IPS DF 4.7 (cell line): ENCODE data around the gene CACNA1E.

Source experiments
- DNase-seq: peaks from one replicate; pipeline ENCODE4 v3.0.0-alpha.2; 2013; ENCODE audit warnings: low spot score; ENCODE audit errors: extremely low read depth

CACNA1E gene

DNA sequence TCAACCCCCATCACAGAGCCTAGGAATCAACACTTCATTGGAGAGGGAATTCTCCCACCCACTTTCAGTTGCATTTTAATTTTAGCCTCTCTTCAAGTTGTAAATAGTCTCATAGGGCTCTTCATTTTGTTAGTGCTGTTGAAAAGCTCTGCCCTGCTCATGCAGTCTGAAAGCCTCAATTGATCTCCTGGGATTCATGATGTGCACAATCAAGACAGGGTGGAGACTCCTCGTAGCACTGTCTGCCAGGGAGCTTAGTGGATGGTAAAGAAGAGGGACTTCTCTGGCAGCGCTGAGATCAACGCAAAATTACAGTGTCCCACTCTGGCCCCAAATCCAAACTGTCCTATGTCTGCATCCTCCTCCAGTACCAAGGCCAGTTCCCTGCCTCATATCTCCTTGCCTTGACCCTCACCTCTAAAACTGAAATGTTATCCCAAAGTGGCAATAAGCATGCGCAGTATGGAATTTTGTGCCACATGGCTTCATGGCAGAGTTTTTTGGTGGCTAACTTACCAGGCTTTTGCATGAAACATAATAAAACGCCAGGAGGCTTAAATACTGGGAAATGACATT, 282.2 kb downstream of the CACNA1E start:
- no peak for DNase-seq

DNA sequence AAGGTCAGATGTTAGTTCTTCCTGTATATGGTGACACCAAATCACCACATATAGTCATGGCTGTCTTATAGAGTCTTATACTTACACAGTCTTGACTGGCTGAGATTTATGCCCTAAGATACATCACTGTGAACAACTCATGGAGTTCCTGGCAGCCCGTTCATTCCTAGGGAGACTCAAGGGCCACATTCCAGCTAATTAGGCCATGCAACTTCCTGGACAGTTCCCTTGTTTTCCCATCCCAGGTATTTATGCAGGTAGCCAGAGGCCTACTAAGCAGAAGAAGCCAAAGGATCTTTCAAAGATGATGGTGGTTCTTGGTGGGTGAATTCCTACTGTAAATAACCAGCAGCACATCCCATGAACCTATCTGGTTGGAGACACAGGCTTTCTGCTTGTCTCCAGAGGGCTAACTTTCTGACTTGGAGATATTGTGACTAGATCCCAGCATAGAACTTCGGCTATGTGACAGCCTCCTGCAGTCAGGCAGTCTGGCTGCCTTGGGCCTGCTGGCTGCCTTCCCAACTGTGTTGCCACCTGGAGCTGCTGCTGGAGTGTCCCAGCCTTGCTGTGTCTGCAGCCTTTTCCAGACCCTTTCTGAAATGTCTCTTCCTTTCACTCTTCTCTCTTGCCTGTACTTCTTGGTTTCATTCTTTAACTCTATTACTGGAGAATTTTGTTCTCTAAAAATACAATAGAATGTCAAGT, 283.8 kb downstream of the CACNA1E start:
- no peak for DNase-seq

DNA sequence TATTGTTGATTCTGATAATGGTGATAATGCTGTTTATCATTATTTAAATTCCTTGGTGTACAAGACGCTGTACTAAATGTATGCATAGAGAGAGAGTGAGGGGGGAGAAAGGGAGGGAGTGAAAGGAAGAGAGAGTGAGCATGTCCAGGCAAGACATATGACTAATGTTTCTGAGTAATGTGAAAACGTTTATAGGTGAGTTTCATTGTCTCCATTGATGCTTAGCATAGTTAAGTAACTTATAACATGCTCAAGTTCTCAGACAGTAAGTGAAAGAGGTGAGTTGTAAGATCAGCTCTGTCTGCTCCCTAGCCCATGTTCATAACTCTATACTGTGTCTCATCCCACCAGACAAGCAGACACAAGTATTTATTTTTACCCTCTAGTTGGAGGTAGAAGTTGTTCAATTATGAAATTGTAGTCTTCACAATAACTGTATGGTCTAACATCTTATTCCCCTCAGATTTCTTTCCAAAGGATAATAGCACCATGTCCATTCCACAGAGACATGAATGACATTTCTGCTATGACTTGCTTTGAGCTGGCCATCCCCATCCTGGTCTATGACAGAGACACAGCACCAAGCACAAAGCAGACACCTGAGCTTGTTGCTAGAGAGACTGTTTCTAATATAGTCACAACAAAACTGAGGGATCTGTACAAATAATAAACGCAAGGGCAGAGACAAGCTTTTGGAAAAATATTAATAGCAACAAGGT, 285.1 kb downstream of the CACNA1E start:
- DNase-seq, result no peak

DNA sequence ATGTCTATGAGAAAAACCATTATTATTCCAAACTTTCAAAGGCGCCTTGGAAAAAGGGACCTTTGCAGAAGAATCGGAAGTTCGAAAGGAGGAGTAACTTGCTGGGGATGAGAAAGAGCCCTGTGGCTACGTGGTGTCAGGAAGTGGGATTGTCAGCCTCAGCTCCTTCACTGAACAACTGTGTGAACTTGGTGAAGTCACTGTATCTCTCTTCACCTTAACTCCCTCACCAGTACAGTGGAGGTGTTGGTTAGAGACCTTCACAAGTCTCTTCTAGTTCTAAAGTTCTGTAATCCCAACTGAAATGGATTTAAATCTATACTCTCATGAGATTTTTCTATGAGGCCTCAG, 285.6 kb downstream of the CACNA1E start:
- no peak for DNase-seq

DNA sequence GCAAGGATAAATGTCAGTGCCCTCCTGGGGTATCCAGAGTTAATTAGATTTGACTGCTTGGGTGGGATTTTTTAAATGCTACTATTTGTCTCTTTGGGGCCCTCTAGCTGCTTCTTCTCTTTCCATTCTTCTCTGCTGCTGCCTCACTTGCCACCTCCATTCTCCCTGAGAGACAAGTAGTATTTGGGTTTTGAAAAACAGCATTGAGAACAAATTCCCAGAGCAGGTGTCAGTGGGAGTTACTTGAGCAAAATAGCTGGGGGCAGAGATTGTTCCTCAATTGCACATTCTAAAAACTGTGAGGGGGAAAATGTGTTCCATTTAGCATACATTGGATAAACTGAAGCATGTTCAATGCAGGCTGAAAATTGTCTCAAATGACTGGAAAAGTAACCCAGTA, 286.5 kb downstream of the CACNA1E start:
- DNase-seq, result no peak

DNA sequence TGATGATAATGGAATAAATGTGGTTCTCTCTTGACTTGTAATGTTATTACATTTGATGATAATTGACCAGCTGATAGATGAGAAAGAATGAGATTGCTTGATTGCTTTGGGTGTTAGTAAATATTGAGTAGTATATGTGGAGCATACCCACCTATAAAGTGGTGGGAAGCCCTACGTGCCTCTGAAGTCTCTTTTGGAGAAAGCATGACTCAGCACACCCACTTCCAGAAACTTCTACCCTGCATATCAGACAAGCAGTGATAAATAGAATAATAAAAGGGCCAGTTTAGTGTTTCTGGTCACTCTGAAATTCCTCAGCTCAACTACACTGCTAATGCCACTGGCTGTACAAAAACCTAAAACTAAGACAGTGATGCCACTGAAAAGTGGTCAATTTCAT, 289.4 kb downstream of the CACNA1E start:
- DNase-seq, result no peak

DNA sequence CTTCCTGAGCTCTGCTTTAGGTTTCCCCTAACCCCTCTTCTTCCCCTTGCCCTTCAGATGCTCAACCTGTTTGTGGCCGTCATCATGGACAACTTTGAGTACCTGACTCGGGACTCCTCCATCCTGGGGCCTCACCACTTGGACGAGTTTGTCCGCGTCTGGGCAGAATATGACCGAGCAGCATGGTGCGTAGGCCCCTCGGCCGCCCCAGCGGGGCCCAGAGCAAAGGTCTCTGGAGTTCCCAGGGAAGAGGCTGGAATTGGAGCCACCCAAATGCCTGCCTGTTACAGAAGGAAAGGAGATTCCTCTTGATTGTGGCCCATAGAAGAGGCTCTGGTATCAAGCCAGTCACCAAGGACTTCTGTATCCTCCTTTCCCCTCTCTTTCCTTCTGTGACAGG, 292.7 kb downstream of the CACNA1E start:
- no peak for DNase-seq

DNA sequence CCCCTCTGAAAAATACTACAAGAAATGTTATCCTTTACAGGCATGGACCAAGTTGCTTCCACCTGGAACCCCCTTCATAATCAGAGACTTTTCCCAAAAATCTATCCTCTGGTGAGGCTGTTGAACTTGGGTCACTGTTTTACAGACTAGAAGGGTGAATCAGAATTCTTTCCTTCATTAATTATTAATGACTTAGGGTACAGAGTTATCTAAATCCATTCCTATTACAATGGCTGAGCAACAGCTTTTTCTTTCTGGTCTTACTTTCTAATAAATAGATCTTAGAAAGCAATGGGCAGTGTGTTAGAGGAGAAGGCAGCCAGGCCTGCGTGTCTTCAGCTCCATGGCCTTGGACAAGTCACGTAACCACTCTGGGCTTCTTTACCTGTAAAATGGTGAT, 294.0 kb downstream of the CACNA1E start:
- no peak for DNase-seq

DNA sequence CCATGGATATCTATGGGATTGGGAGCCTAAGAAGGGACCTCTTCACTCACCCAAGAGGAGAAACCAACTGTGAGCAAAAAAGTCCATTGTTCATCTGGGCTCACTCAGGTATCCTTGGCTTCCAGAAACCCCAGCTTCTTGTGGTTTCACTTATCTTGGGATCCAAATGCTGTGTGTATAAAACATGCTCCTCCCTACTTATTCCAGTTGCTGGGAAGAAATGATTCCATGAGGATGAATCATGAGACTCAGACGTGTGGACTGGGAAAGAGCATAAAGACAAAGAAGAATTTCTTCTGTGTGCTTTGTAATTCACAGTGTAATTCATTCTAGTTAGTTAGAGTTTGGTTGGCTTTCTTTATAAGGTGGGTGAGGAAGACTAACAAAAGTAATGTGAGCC, 294.5 kb downstream of the CACNA1E start:
- no peak for DNase-seq

DNA sequence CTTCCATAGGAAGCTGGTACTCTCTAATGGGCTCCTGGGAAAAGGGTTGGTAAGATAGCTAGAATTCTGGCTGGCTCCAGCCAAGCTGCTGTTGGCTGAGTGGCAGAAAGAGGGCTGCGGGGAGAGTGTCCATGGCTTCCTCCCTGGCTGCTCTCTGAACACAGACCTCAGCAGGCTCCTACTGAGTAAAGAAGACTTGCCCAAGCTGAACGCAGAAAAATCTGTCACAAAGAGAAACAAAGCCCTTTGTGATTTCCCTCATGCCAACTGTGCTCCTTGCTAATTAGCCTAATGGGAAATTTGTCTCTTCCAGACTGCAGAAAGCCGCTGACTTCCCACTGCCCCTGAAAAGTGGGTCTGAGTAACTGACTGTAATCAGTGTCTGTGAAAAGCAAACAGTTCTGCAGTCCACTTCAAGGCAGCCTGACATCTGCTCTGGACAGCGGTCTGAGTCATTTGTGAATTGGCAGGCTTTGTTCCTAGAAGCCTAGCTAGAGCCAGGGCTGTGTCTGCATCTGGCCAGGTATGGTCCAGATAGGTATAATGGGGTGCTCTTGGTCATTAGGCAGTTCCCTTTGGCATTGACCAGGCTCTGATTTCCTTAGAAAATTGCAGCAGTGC, 295.4 kb downstream of the CACNA1E start:
- DNase-seq, result no peak

DNA sequence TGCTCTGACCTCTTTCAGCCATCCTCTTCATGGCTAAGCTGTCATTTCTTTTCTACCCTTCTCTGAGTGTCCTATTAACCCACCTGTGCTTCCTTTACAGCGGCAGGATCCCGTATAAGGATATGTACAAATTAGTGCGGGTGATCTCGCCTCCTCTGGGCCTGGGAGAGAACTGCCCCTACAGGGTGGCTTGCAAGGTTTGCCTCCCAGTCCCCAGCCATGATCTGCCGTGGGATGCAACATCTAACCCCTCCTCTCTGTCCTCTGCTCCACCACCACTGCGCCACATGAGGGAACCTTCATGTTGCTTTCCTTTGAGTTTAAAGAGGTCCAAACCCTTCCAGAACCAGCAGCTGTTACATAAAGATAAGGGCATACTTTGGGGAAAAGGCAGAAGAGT, 296.0 kb downstream of the CACNA1E start:
- DNase-seq, result no peak

DNA sequence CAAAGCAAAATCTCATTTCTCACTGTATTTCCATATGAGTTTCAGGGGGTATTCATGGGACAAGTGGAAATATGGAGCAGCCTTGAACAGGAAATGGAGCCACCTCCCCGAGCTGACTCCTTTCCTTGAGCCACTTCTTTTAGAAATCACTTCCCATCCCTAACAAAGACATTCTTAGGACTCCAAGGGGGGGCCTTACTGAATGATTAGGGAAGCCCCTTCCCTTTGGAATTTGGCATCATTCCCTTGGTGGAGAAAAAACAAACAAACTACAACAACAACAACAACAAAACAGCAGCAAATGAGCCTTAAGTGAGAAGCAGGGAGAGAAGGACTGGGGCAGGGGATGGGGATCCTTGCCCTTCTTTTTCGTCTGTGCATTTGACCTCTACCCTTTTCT, 299.9 kb downstream of the CACNA1E start:
- peak; percentile 7 for DNase-seq

DNA sequence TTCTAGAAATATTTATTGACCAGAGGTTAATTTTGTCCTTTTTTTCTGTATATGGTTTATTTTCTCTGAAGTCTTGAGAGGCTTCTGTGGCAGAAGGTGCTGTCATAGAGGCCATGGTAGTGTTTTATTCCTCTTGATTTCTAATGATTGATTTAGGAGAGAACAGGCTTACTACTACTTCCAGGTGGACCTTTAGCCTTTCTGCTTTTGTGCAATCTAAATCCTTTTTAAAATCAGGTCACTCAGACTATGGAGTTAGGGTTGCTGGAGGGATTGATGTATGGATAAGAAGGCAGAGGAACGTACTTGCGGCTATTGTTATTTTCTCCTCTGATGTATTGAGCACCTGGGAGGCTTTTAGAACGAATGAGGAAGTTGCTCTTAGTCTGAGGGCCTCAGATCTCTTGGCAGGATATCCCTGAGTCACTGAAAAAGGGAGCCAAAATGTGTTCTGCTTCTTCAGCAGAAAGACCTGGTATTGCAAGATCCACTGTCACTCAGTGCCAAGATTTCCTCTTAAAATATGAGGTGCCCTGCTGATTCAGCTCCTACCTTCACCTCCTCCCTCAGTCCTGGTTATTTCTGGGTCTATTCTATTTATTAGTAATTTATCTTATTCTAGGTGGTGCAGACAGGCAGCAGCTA, 300.8 kb downstream of the CACNA1E start:
- DNase-seq, result no peak

DNA sequence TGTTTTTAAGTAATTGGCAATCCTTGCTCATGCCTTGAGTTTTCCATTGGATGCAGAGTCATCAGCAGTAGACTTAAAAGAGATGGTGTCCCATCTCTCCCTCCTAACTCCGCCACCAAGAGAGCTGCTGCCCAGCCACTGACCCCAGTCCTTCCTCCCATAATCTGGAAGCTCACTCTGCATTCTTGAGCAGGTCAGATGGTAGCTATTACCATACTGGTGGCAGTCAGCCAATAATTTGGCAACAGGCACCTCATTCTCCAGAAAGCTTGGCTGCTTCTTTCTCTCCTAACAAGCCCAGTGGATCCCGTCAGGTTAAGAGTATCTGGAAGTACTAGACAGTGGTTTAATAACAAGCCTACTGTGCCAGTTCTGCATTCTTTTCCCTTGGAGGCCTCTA, 306.1 kb downstream of the CACNA1E start:
- no peak for DNase-seq

DNA sequence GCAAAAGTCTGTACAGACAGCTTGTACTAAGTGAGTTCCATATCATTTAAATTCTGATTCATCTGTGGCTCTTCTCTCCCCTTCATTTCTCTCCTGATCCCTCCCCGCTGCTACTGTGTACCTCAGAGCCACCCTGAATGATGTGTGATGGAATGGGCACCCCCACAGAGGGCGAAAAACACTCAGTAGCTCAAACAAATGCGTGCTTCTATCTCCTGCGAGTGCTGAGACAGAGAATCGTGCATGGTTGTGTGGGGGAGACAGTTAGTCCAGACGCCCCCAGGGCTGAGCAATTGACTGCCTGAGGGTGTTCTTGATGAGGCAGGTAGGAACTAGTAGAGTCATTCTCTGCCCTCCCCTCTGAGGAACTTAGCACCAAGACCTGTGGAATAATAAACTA, 308.4 kb downstream of the CACNA1E start:
- no peak for DNase-seq

DNA sequence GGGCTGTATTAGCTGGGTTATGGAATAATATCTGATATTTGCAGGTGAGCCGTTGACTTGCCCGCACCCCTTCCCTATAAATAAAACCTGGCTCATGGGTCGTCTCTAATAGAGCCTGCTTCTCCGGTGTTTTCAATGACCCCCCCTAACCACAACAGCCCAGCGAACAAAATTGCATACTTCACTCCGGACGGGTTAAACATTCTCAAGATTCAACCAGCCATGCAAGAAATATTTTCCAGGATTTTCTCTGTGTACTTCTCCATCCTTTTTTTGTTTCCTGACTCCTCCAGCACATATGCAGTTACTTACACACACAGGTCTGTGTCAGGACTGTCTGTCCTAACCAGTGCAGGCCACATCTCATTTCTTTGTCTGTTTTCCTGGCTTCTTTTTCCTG, 310.5 kb downstream of the CACNA1E start:
- no peak for DNase-seq

DNA sequence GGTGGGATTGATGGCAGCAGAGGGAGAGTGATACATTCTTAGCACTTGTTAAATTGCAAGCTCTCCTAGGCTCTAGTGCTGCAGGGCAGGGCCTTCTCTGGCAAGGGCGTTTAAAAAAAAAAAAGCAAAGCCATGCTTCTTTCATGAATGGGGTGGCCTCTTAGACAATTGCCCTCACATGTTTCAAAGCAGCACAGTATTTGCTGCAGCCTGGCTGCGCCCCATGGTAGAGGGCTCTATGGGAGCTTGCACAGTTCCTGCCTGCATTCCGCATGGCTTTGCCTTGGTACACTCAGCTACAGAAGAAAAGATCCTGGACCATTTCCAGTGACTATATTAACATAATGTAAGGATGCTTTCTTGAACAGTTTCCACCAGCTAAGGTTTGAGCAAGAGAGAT, 311.0 kb downstream of the CACNA1E start:
- DNase-seq, result no peak

DNA sequence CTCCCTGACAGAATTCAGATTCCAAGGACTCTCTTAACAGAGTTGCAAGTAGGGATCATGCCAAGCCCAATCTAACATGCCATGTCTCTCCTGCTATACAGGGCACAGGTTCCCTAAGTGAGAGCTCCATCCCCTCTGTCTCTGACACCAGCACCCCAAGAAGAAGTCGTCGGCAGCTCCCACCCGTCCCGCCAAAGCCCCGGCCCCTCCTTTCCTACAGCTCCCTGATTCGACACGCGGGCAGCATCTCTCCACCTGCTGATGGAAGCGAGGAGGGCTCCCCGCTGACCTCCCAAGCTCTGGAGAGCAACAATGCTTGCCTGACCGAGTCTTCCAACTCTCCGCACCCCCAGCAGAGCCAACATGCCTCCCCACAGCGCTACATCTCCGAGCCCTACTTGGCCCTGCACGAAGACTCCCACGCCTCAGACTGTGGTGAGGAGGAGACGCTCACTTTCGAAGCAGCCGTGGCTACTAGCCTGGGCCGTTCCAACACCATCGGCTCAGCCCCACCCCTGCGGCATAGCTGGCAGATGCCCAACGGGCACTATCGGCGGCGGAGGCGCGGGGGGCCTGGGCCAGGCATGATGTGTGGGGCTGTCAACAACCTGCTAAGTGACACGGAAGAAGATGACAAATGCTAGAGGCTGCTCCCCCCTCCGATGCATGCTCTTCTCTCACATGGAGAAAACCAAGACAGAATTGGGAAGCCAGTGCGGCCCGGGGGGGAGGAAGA, 315.0 kb downstream of the CACNA1E start:
- no peak for DNase-seq

DNA sequence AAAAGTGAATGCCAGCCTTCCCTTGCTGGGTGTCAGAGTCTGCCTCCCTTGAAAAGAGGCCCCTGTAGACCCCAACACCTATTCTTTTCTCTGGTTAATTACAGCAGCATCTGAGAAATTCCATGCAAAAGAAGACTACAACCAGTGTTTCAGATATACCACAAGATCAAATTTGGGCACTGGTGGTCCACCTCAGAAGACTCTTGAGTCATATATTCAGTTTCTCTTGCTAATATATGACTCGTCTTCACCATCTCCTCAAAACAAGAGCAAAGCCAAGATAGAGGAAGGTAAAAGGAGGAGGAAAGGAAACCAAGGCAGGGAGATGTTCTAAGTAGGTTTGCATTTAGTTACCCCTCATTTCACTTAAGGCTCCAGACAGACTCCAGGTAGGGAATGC, 318.3 kb downstream of the CACNA1E start:
- no peak for DNase-seq

DNA sequence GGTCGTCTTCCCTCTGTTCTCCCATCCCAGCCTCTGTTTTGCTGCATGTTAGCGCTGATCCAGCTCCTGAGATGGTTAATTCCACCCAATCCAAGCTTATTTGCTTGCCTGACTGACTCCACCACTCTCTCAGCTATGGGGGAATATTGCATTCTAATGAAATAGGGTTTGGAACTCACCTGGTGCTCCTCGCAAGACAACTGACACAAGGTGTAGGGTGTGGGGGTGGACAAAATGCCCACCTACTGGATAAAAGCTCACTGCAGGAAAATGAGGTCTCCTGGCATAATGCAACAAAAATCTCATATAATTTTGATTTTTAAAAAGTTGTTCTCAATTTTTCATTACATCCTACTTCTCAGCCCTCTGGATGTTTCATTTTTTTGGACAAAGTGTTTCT, 319.1 kb downstream of the CACNA1E start:
- no peak for DNase-seq

DNA sequence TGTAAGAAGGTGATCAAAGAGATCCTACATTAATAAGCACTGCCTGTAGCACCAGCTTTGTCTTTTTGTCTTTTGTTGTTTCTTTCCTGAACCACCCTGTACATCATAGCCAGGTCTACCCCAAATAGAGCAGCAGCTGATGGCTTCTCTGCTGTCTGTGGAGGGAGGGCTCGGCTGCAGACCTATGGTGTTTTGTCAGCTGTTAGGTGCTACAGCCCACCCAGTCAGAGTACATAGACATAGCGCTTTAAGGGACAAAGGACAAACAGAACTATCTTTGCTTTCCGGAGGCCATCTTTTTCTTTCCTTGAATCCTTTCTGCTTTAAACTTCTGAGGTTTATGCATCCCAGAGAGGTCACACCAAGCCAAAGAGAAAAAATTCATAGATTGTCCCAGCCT, 320.1 kb downstream of the CACNA1E start:
- DNase-seq, result no peak
